Measurements from ENCODE around the gene EPB41L4B. TPM values are rescaled to one million over a fixed set of nuclear protein-coding genes. Genes with fewer than 3 reads are reported as not detected.

The EPB41L4B gene
- total and polyA plus RNA-seq, 2 of the 13 experiments (the other 11 are each of a cell fraction or from before 2014, with no cell fraction given) = 17.6 to 22.1 TPM

GRCh38 chr9:109313351-109313750 is 7.5 kb downstream of the EPB41L4B start:
- H3K9ac ChIP-seq (ENCODE audit: insufficient read depth, low read depth, low read length) = no peak overlapping the region
- intact Hi-C loops (cut with micrococcal nuclease; ENCODE audit: unreplicated experiment) = no loop called here
- no peaks in the 10 kb centered on the region for H3K36me3 ChIP-seq (replicated peaks in 1 of 2; ENCODE audit: control insufficient read depth in 1 of 2, insufficient read depth in 2 of 2, low read length in 2 of 2)
- H2AFZ ChIP-seq (ENCODE audit: low read length) = no peak overlapping the region
- H3K4me1 ChIP-seq (ENCODE audit: insufficient read depth, low read length) = peaks cover 99% of the 10 kb centered on the region
- H3K27me3 ChIP-seq (ENCODE audit: control insufficient read depth in 1 of 2, insufficient read depth in 2 of 2, low read length in 2 of 2) = no peaks in the 10 kb centered on the region
- H4K20me1 ChIP-seq (ENCODE audit: insufficient read depth, low read length) = no peaks in the 10 kb centered on the region
- peak; percentile 50 for DNase-seq (ENCODE audit: low spot score)
- ATAC-seq = peak; percentile 69
- ChIA-PET CTCF (ENCODE audit: low intra/inter-chr PET ratio, low total read pairs) (no interaction called here), POLR2A (interaction anchor here (0.5 to 1.6 kb wide), 3 partner anchors 14 to 63 kb away, joined by 4 to 5 read pairs (median 5); no protein-coding TSS in a partner anchor)
- in situ Hi-C loops (cut with HindIII; ENCODE audit: extremely low pct_ligation_motif_present, low pct_unique_long_range_greater_than_20kb) = no loop called here
- no peaks in the 10 kb centered on the region for H3K9me3 ChIP-seq (ENCODE audit: low read length)
- peaks cover 85% of the 10 kb centered on the region for H3K79me2 ChIP-seq (ENCODE audit: insufficient read depth, low read length)
- WGBS (ENCODE audit: low lambda C conversion rate) = 40% methylated on average over 1 of the region's 4 CpGs
- H3K4me2 ChIP-seq (ENCODE audit: low read depth, low read length) = peak overlapping the region; percentile 72
- peak overlapping the region in 1 of 3 experiments; percentile 54; a peak in 2 of 6 replicates for H3K4me3 ChIP-seq (replicated peaks in 1 of 3; ENCODE audit: insufficient read depth in 1 of 3, low read depth in 2 of 3, low read length in 3 of 3)
- H3K27ac ChIP-seq (ENCODE audit: extremely low read length, insufficient read depth, low read length) = peak overlapping the region; percentile 53
- no TSS peak for BruUV-seq (replicated peaks)
- FAIRE-seq = peak; percentile 76
- TF ChIP-seq RARA (CRISPR knock-in tag; IDR thresholded peaks at IDR 0.05) (peak; percentile 72; the same call in 1 of the 2 replicates), KLF6 (CRISPR knock-in tag; IDR thresholded peaks at IDR 0.05) (no peak), SMAD9 (CRISPR knock-in tag; IDR thresholded peaks at IDR 0.05) (no peak), HDAC6 (IDR thresholded peaks at IDR 0.05; ENCODE audit: low read depth, low read length) (no peak), ZNF160 (CRISPR knock-in tag; IDR thresholded peaks at IDR 0.05) (no peak), RXRA (CRISPR knock-in tag; IDR thresholded peaks at IDR 0.05) (peak; percentile 40; the same call in 1 of the 2 replicates), ZFP36 (IDR thresholded peaks at IDR 0.05; ENCODE audit: borderline replicate concordance, low read depth, low read length, partially characterized antibody) (no peak), PCBP2 (optimal IDR thresholded peaks at IDR 0.05; ENCODE audit: low read depth, low read length, poor library complexity, severe bottlenecking) (no peak), TEAD3 (CRISPR knock-in tag; optimal IDR thresholded peaks at IDR 0.05; ENCODE audit: borderline replicate concordance) (peak; percentile 46), CAMTA2 (CRISPR knock-in tag; IDR thresholded peaks at IDR 0.05; ENCODE audit: borderline replicate concordance) (no peak), YEATS4 (CRISPR knock-in tag; IDR thresholded peaks at IDR 0.05; ENCODE audit: borderline replicate concordance) (no peak), ZNF235 (CRISPR knock-in tag; IDR thresholded peaks at IDR 0.05; ENCODE audit: borderline replicate concordance) (no peak)
- TF ChIP-seq, protein P1, sequence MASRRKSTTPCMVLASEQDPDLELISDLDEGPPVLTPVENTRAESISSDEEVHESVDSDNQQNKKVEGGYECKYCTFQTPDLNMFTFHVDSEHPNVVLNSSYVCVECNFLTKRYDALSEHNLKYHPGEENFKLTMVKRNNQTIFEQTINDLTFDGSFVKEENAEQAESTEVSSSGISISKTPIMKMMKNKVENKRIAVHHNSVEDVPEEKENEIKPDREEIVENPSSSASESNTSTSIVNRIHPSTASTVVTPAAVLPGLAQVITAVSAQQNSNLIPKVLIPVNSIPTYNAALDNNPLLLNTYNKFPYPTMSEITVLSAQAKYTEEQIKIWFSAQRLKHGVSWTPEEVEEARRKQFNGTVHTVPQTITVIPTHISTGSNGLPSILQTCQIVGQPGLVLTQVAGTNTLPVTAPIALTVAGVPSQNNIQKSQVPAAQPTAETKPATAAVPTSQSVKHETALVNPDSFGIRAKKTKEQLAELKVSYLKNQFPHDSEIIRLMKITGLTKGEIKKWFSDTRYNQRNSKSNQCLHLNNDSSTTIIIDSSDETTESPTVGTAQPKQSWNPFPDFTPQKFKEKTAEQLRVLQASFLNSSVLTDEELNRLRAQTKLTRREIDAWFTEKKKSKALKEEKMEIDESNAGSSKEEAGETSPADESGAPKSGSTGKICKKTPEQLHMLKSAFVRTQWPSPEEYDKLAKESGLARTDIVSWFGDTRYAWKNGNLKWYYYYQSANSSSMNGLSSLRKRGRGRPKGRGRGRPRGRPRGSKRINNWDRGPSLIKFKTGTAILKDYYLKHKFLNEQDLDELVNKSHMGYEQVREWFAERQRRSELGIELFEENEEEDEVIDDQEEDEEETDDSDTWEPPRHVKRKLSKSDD (CRISPR knock-in tag; IDR thresholded peaks at IDR 0.05; ENCODE audit: low read depth) = no peak
- TF ChIP-seq, protein P2, sequence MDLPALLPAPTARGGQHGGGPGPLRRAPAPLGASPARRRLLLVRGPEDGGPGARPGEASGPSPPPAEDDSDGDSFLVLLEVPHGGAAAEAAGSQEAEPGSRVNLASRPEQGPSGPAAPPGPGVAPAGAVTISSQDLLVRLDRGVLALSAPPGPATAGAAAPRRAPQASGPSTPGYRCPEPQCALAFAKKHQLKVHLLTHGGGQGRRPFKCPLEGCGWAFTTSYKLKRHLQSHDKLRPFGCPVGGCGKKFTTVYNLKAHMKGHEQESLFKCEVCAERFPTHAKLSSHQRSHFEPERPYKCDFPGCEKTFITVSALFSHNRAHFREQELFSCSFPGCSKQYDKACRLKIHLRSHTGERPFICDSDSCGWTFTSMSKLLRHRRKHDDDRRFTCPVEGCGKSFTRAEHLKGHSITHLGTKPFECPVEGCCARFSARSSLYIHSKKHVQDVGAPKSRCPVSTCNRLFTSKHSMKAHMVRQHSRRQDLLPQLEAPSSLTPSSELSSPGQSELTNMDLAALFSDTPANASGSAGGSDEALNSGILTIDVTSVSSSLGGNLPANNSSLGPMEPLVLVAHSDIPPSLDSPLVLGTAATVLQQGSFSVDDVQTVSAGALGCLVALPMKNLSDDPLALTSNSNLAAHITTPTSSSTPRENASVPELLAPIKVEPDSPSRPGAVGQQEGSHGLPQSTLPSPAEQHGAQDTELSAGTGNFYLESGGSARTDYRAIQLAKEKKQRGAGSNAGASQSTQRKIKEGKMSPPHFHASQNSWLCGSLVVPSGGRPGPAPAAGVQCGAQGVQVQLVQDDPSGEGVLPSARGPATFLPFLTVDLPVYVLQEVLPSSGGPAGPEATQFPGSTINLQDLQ (CRISPR knock-in tag; IDR thresholded peaks at IDR 0.05) = no peak
- TF ChIP-seq, protein P3, sequence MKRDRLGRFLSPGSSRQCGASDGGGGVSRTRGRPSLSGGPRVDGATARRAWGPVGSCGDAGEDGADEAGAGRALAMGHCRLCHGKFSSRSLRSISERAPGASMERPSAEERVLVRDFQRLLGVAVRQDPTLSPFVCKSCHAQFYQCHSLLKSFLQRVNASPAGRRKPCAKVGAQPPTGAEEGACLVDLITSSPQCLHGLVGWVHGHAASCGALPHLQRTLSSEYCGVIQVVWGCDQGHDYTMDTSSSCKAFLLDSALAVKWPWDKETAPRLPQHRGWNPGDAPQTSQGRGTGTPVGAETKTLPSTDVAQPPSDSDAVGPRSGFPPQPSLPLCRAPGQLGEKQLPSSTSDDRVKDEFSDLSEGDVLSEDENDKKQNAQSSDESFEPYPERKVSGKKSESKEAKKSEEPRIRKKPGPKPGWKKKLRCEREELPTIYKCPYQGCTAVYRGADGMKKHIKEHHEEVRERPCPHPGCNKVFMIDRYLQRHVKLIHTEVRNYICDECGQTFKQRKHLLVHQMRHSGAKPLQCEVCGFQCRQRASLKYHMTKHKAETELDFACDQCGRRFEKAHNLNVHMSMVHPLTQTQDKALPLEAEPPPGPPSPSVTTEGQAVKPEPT (CRISPR knock-in tag; IDR thresholded peaks at IDR 0.05; ENCODE audit: low read depth) = no peak

Data from HepG2 (cell line).